NCI-H2171 (cell line): ENCODE data around the gene SMYD1.

ENCODE experiments used
- DNase-seq: peaks from one replicate; lab custom pipeline; 2025; lab: John Stamatoyannopoulos, UW

Gene SMYD1

DNA sequence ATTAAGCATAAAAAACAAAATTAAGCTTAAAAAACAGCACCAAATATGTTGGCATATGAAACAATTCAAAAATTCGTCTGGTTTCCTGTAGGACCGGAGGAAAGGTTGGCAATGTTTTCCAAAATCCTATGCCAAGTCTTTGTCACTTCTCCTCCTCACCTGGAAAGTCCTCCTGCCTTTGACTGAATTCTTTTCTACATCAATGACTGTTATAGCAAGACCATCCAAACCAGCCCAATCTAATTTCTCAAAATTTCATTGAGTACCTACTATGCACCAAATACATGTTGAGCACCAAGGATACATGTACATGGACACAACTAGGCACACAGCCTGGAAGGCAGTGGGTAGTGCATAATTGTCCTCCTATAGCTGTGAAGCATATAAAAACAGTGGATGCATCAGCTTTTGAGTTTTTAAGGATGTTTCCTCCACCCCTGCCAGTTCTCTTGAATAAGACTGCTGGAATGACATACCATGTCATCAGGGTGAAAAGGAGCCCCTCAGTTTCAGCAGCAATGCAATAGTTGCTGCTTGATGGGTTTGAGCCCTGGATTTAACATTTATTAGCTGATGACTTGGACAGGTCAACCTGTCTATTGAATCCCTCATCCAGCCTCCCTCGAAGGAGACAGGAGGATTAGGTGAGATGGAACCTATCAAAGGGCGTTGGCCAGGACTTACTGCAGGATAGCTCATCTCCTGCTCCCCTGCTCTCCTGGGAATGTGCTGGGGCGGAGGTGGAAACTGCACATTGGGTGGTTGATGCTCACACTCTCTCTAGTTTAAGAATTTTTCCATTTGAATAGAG lies 55.7 kb downstream of the SMYD1 start:
- no peak for DNase-seq

DNA sequence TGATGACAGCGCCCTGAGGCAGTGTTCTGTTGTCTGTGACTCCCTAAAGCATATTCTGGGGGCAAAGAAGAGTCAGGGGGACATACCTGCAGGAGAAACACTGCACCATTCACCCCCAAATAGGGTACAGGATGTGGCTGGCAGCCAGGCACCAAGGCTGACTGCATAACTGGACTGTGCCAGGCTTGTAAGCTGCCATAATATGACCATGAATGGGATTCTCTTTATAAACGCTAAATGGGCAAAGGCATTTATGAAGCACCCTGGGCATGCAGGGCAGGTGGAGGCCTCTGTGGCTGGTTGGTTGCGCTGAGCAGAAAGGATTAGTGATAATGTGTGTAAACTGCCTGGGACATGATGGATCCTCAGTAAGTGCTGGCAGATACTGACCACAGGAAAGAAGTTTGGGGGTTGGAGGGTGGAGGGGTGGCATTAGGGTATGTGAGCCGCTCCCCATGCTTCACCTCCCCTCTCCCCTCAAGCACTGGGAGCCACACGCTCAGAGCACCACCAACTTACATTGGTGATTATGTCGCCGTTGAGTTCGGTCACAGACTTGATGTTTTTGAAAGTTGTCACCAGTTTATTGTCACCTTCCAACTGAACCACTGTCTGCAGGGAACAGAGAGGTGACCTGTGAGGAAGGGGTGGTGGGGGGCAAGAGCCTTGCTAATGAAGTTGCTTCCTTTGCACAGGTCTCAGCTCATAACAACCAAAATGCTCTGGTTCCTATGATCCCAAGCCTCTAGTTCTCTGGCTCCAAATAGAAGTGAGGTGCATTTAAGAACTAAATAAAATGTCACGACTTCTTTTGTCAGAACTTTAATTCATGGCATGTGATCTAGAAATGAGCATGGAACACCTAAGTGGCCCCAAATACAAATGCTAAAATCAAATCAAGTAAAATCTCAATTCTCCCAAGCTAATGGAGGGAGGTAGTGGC lies 56.6 kb downstream of the SMYD1 start:
- no peak for DNase-seq

GRCh38 chr2:88125344-88125923 lies 57.8 kb downstream of the SMYD1 start:
- no peak for DNase-seq

DNA sequence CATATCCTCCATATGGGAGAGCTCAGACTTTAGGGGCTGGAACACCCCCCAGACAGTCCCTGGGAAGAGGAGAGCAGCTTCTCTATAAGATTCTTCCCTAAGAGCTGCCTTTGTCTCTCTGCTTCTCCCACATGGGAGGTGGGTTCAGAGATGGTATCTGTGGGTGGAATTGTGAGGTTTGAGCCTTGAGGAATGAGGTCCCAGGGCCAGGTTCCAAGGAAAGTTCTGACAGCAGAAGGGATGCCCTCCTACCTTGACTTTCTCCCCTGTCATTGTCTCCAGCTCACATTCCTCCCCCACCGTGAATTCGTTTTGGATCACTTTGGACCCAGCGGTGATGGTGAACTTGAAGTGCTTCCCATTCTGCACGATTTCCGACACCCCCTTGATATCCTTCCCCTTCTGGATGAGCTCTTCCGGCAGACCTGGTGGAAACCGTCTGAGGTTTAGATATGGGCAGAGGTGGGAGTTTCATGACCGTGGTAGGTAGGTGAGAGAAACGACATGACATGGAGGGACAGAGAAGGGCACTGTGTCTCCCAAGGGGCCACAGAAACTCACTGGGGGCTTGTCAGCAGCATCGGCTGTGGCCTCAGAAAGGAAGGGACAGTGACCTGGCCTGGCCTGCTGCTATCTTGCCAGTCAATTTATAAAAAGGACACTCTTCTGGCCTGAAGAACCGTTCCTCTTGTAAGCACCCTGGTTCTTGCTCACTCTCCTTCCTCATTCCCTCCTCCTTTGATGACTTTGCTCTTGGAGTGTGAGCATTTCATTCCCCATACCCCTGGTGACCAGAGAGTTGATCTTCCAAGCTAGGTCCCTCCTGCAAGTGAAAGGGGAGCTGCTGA lies 58.5 kb downstream of the SMYD1 start:
- no peak for DNase-seq

DNA sequence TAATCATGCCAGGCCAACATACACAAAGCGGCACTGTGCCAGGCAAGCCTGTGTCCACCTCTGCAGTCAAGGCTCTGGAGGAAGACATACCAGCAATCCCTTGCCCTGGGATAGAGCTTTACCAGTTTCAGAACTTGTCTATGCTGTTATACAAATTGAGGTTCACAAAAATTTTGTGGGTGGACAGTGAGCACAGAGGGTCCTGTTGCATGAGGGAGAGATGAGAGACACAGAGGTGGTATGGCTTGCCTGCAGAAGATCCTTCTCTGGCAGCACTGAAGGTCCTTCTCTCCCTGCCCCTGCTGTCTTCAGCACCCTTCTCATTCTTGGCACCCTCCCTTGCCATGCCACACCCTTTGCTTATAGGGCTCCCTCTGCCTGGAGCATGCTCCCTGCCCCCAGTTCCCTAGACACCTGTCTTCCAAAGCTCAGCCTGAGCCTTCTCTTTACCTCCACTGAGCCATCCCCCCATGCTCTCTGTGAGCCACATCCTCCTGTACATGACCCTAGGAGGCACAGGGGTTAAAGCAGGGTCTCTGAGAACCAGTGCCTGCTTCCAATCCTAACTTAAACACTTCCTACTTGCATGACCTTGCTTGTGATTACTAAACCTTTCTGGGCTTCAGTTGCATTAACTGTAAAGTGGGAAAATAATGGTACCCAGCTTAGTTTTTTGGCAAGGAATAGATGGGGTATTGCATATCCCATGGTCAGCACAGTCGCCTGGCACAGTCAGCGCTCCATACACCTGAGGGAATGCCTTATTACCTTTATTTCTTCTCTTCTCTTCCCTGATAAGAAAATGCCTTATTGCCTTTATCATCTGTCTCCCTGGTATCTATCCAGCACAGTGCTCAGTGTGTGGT lies 59.4 kb downstream of the SMYD1 start:
- DNase-seq: no peak

- DNase-seq: no peak
Observed at GRCh38 chr2:88127638-88127887, 59.9 kb downstream of the SMYD1 start.

DNA sequence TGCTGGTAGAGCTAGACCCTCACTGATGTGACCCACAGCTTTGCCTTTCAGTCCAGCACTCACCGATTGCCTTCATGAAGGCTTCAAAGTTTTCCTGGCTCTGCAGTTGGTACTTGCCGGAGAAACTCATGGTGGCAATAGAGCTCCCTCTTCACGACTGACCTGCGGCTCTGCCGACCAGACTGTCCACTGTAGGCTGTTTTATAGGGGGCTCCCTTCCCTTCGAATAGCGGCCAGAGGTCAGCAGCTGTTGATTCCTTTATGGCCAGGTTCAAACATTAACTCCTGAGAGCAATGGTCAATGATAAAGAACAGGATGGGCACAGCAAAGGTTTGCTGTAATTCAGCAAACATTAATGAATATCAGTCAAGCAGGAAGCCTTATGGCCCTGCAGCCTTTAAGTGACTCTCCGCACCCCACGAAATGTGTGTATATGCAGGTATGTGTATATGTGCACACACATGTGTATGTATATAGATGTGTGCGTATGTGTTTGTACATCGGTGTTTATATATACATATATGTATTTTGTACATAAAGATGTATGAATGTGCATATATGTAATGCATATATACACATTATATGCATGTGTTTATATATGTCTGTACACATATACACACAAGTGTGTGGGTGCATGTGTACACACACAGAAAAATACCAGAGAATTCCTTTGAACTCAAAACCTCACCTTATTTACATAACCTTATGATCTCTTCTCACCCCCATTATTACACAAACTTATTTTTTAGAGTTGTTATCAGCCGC lies 60.4 kb downstream of the SMYD1 start, which contains the start of gene FABP1:
Gene FABP1, minus strand, starts transcription at position 175 of the 766 bp plus-strand sequence. Its CDS starts 45 bp downstream, at position 130.
- DNase-seq: no peak

GRCh38 chr2:88128654-88129312 lies 61.2 kb downstream of the SMYD1 start:
- no peak for DNase-seq

- DNase-seq: no peak
Observed at GRCh38 chr2:88129313-88129959, 61.8 kb downstream of the SMYD1 start.

DNA sequence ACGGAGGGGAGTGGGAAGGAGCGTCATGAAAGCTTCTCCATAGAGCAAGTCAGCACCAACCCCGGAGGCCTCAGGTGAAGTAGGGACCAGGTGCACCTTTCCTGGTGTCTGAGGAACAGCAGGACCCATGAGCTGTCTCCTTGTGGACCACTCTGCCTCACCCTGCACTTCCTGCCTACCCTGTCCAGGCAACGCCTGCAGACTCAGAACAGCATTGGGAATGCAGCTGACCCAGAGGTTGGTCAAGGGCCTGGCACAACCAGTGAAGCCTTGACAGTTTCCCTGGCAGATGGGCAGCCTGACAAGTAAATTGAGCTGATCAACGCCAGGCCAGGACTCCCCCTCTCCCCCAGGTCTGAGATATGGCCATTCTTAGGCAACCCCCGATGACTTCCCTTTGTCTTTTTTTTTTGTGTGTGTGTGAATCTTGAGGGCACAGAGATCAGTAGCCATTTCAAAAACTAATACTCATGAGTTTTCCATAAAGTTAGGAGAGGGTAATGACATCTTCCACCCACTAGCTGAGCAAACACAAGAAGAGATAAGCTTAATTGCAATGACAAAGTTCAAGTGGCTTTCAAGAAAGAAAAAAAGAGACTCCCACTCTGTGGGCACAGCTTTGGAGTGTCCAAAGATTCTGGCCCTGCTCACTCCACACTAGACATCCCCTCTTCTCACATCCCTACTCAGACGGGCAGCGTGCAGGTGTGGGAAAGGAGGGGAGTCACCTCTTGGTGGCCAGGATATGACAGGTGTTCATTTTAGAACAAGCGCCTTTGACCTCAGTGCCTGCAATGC lies 63.8 kb downstream of the SMYD1 start:
- DNase-seq: no peak

GRCh38 chr2:88131999-88132368 lies 64.4 kb downstream of the SMYD1 start:
- no peak for DNase-seq

DNA sequence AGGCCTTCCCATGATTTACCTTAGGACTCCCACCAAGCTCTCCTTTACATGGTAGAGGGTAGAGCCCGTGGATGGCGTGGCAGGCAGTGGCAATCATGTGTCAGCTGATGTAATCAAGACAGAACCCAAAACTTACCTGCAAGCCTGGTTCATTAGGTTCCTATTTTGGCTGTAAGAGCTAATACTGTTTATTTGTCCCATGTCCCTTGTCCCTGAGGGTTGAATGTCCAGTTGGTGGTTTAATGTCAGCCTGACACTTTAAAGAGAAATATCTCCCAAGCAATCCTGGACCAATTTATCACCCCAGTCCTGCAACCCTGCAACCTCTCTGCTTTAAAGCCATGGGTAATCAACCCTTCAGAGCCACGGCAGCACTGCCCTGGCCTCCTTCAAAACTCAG lies 66.2 kb downstream of the SMYD1 start:
- DNase-seq: no peak

GRCh38 chr2:88136817-88137216 lies 69.2 kb downstream of the SMYD1 start:
- no peak for DNase-seq

DNA sequence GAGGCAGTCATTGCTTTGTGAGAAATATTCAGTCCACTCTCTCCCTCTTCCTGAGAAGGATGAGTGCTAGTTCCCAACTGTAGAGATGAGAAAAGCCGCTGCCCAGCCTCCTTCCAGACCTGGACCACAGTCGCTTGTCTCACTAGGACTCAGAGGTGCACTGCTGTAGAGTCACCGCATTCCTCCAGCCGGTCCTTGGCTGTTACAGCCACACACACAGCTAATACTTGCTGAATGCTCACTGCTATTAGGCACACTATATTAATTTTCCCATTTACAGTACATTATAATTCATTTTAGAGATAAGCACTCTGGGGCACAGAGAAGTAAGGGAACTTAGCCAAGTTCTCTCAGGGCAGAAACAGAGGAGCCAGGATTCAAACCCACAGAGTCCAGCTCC lies 70.2 kb downstream of the SMYD1 start:
- no peak for DNase-seq

GRCh38 chr2:88139203-88139702 lies 71.6 kb downstream of the SMYD1 start:
- no peak for DNase-seq

DNA sequence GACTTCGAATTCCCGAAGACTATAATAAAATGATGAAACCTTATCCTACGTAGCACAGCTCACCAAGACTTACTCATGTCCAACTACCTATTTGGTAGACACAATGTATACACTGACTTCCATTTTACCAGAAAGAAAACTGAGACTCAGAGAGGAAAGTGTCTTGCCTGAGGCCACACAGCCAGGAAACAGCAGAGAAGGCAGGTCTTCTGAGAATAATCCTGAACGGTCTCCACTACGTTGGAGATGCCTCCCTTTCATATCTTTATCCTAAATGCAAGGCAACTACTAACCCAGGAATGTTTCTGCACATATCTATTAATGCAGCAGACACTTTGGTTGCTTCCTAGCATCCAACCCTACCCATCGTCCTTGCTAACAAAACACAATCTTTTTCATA lies 72.2 kb downstream of the SMYD1 start:
- DNase-seq: no peak

DNA sequence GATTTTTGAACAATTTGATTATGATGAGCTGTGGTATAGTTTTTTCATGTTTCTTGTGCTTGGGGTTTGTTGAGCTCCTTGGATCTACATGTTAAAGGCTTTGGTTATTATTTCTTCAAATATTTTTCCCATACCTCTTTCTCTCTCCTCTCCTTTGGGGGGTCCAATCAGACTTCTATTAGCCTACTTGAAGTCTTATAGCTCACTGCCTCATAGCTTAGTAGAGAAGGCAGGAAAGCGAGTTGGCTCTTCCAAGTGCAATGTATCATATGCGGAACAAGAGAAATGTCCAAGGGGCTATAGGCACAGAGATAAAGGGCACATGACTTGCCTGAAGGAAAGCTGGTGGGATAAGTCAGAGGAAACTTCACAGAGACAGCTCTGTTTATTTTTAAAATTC lies 74.3 kb downstream of the SMYD1 start:
- DNase-seq: no peak

- DNase-seq: no peak
Observed at GRCh38 chr2:88144271-88144670, 76.6 kb downstream of the SMYD1 start.
